ENCODE results near the gene LRIT3.

Gene LRIT3

DNA sequence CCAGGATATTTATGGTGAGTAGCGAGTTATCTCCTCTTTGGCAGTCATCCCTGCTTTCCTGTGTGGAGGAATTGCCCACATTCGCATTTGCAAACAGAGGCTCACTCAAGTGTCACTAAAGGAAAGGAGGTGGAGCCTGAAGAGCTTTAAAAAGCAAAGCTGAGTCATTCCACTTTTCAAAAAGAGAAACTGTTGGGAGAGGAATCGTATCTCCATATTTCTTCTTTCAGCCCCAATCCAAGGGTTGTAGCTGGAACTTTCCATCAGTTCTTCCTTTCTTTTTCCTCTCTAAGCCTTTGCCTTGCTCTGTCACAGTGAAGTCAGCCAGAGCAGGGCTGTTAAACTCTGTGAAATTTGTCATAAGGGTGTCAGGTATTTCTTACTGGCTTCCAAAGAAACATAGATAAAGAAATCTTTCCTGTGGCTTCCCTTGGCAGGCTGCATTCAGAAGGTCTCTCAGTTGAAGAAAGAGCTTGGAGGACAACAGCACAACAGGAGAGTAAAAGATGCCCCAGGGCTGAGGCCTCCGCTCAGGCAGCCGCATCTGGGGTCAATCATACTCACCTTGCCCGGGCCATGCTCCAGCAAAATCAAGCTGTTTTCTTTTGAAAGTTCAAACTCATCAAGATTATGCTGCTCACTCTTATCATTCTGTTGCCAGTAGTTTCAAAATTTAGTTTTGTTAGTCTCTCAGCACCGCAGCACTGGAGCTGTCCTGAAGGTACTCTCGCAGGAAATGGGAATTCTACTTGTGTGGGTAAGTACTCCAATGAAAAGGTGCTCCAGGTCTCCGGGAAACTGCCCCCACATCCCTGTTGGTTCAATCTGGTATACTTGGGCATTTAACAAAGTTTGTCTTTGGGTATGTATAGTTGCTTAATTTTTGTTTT lies 65.0 kb downstream of the LRIT3 start, which contains the start of gene EGF:
Gene EGF, plus strand, starts transcription at position 178 of the 890 bp plus-strand sequence. Its CDS starts 453 bp downstream, at position 631.
- no peak for DNase-seq

DNA sequence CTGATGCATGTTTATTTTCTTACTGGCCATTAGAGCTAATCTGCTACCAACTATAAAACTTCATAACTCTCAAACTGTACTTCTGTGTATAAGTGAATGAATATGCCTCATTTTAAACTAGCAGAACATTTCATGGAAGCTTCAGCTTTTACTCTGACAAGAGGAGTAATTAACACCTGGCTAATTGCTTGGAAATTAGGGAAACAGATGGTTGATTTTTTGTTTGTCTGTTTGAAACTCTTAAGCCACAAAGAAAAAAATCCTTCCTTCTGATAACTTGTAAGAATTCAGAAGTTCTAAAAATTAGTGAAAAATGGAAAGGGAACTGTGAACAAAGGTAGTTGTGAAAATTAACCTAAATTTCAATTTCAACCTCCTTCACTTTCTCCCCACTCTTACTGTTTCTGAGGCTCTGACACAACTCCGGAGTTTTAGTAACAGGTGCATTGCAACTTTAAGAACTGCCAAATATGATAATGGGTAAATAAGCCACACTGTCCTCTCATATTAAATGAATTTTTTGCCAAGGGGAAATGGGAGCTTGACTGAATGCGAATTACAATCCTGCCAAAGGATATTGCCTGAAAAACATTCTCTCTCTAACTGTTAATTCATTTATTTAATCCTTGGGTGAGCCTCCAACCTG lies 65.8 kb downstream of the LRIT3 start:
- no peak for DNase-seq

DNA sequence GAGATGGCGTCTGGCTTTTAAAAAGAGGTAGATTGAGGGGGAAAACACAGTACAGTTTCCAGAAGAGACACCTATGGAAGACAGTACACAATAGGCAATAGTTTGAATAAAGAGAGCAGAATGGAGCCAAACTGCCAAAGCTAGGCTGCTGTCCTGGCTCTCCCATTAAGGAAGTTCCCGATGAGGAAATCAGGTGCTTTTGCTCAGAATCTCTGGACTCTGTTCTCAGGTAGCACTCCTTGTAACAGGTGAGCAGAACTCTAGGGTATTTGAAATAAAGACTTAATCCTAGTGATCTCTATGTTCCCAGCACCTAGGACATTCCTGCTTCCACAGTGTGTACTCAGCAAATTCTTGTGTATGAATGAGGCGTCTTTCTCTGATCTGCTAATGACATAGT lies 66.4 kb downstream of the LRIT3 start:
- DNase-seq, result no peak

DNA sequence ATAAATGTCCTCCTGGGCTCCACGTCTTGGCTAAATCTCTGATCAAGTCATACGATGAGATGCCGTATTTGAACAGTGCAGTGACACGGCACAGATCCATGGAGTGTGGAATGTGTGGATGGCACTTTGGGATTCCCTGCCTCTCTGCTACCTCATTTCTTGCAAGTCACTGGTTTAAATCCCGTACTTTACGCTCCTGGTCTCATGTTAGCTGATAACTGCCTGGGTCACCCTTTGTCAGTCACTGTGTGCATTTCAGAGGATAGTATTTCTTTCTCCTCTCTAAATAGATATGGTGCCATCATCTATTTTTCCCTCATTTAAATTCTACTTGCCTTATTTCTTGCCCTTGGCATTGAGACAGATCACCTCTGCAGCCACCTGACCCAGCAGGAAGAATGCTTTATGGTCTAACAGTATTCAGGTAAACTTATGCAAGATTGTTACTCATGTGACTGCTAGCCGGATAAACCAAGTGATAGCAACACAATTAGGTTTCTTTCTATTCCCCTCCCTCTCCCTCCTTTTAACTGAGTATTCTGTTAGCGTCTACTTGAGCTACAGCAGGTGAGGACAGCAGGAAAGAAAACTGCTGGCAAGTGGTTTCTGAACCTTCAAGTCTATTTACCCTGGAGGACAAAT lies 67.6 kb downstream of the LRIT3 start:
- no peak for DNase-seq

DNA sequence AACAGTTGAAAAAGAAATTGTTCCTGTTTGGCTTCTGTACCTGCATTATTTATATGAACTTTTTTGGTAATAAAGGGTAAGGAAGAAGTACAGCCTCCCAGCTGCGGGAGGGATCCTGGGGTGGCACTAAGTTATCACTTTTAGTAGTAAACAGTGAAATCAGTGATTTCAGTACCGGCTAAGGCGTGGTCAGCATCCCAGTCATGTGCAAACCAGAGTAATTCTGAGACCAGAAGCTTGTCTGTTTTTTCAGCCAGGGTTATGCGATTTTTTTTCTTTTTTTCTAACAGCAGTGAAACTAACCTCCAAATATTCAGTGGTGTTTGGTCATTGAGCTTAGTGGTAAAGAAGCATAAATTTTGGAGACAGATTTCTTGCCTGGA lies 68.1 kb downstream of the LRIT3 start:
- DNase-seq, result no peak

DNA sequence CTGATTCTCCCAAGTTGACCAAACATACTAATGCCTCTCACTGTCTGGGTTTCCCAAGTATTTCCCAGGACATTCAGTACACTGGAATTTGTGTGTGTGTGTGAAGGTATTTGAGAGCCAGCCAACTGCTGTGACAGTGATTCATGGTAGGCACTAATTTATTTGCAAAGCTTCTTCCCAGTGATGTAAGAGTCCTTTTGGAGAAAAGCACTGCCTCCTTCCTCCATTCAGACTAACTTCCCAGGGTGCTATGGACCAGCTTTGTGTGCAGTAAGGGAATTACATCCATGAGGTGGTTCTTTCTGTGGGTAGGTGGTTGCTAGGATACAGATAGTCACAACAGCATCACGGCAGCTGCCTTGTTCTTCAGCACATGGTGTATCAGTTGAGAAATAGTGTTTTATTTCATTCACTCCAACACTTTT lies 73.5 kb downstream of the LRIT3 start:
- DNase-seq, result no peak

All from NCI-H2029 treated with DMSO at 0.1 percent for 48 hours (cell line).